Occipital lobe (tissue), 2 donors: ENCODE data around the gene AFAP1. TPM values are rescaled to one million over a fixed set of nuclear protein-coding genes. Genes with fewer than 3 reads are reported as not detected.

Source experiments
- DNase-seq: peaks from one replicate; lab custom pipeline; 2025; lab: John Stamatoyannopoulos, UW
- total RNA-seq: library from RNA; depleted of rRNA; stranded (reverse); fragments of >200 nt; gene quantifications from one replicate; pipeline ENCODE4 v1.2.3, GENCODE V29; 2014

The AFAP1 gene
- total RNA-seq, 1 donor from 2014 or later, result 62.2 TPM

DNA sequence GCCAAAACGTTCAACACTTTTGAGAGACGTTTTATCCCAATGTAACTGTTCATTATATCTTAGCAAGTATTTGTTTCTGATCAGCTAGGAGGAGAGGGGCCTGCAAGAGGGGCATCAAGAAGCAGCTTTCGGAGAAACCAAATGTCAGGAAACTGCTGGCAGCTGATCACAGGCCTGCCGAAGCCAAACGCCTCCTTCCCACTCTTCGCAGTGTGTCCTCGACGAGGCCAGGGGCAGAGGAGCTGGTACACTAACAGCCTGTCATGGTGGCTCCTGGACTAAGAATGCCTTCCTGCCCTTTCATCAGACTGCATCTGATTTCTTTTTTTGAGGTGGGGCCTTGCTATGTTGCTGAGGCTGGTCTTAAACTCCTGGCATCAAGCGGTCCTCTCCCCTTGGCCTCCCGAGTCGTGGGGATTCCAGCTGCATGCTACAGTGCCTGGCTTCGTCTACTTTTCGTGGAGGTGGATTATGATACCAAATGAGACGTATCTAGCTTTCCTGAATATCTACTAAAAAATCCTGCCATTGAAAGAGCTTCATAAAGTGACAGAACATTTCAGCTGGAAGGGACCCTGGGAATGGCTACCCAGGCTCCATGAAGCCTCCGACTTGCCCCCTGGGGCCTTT lies 134.8 kb downstream of the AFAP1 start:
- DNase-seq, result no peak

DNA sequence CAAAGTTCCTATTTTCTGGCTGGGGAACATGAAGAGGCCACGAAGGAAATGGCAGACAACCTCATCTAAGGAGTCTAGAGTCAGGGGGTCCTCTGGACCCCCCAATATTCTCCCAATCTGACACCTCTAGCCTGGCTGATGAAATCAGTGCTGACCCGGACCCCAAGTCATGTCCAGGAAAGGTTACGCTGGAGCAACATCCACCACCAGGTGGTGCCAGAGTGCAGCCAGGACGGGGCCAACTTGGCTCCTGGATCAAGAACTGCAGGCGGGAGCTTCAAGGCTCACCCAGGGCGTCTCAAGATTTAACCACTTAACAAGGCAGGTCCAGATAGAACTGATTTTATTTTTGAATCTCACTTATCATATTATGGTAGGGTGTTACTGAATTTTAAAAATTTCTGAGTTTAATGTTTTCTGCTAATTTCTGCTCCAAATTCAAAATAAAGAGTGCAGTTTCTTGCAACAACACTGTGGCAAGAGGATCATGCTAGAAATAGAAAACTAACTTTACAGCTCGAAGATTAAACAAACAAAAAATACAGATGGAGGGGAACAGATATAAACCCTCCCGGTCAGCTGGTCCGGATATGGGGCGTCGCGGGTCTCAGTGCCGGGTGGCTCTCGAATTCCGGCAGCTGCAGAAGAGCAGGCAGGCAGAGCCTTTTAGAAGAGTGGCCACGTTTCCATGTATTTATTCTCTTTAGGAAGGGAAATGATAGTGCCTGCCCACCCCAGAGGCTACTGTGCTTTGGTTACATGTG lies 135.5 kb downstream of the AFAP1 start:
- DNase-seq, result peak; percentile 50

DNA sequence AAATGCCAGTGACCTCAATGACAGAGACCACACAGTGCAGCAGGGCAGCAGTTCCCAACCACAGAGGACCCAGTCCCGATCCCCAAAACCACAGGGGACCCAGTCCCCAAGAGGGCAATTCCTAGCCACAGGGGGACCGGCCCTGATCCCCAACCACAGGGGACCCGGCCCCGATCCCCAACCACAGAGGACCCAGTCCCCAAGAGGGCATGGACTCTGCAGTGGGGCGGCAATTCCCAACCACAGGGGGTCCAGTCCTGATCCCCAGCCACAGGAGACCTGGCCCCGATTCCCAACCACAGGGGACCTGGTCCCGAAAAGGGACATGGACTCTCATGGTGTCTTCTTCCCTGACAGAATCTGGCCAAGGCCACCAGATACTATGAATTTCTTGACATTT lies 136.3 kb downstream of the AFAP1 start:
- no peak for DNase-seq

DNA sequence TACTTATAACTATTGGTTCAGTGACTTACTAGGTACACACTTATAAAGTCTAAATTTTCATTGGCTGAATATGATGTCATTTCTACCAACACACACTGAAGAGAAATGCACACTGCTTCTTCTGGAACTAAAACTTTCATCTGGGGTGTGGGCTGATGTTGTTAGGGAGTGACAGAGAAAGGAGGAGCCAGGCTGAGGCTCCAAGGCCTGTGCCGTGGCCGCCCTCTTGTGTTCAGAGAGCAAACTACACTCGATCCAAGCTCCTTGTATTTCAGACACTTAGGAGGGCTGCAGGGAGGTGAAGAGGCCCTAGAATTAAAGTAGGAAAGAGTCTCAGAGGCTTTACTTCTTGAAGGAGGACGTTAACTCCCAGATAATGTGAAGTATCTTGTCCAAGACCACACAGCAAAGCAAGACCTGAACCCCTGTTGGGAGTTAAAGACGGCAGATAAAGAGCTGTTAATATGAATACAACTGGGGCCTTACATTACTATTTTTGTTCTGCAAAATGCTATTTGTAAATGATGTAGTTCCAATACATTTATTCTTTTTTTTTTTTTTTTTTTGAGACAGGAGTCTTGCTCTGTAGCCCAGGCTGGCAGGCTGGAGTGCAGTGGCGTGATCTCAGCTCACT lies 137.5 kb downstream of the AFAP1 start:
- DNase-seq, result peak; percentile 71

DNA sequence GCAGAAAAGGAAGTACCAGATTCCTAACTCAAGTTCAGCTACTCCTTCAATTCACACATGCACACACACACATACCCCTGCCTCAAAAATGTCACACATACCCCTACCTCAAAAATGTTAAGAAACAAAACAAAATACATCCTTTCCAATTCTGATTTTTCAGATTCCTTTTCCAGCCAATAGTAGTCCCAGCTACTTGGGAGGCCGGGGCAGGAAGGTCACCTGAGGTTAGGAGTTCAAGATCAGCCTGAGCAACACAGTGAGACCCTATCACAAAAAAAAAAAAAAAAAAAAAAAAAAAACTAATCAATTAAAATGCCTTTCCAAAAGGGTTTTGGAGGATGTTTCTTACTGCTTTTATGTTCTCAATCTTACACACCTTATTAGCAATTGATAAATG lies 138.0 kb downstream of the AFAP1 start:
- DNase-seq, result no peak

DNA sequence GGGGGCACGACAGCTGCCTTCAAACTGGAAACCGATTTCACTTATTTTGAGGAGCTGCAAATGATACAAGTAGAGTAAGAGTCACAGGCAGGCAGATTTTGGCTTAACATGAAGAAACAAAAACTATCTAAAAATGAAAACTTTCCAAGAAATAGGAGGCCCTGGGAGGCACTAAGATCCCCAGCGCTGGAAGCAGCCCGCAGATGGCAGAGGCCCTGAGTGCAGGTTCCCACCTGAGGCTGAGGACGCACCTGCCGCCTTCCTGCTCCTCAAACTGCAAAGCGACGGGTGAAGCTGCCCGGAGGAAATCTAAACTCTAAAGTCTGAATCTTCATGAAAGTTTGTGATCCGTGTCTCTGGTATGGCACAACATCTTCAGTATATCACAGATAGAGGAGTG lies 138.7 kb downstream of the AFAP1 start:
- DNase-seq, result no peak

DNA sequence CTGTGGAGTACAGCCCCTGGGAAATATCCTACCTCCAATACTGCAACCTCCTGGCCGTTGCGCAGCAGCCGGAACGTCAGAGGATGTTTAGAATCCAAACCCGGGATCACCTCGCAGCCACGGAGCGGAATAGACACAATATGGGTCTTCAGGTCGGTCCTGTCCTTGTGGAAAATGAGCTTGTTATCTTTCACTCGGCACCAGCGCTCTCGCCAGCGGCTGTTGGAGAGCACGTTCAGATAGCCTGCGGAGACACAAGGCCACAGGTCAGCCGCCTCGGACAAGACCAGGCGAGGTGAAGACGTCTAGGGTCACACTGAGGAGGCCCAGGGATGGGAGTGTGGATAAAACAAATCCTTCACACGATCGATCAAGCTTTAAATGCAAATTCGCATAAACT lies 139.3 kb downstream of the AFAP1 start:
- DNase-seq, result no peak

DNA sequence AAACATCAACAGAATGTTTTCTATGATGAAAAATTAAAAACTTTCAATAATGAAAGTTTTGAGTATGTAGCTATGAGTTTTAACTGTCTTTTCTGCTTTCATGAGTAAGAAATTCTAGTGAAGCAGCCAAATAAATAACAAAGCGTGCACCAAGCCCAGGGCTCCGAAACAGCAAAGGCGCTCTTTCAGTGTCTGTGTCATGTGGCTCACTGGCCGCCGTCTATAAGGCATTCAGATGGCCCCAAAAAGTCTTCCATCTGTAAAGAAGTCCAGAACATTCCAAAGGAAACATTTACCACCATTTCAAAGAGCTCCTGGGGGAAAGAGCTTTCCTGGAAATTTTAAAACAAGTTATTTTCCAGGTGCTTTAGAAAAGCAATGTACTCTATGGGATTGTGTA lies 139.9 kb downstream of the AFAP1 start:
- DNase-seq, result no peak

DNA sequence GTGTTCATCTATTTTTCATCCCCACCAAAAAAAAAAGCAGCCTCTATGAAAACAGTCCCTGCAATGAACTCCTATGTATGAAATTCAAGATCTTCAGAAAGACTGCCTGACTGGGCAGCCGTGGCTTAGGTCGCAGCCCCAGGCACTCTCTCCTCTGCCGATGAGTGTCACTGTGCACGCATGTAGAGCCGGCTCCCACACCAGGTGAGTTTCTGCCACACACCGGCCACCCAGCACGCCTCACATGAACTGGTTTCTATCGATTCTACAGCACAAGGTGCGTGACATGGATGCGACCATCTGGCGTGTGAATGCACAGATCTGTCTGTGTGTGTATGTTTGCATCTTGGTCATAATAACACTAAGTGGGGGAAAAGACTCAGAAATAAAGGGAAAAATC lies 140.4 kb downstream of the AFAP1 start:
- DNase-seq, result no peak

DNA sequence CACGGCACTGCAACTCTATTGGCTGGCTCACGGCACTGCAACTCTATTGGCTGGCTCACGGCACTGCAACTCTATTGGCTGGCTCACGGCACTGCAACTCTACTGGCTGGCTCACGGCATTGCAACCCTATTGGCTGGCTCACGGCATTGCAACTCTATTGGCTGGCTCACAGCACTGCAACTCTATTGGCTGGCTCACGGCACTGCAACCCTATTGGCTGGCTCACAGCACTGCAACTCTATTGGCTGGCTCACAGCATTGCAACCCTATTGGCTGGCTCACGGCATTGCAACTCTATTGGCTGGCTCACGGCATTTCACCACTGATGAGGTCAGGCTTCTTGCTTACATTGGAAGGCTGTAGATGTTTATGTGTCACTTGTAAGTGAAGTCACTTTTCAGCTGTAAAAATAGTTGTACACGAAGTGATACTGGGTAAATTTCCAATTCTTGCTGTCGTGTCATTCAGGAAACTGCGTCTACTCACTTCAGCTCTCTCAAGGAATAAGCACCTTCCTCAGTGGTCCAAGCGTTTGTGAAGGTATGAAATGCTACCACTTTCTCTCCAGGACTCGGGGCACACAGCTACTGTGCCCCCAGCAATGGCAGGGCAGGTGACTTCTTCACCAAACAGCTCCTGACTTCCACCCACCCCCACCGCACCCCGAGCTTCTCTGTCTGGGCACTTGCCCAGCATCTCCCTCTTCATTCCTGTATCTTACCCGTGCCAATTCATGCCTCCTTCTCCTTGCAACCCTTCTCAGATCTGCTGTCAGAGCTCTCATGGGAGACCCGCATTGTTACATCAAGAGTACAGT lies 141.3 kb downstream of the AFAP1 start:
- no peak for DNase-seq

DNA sequence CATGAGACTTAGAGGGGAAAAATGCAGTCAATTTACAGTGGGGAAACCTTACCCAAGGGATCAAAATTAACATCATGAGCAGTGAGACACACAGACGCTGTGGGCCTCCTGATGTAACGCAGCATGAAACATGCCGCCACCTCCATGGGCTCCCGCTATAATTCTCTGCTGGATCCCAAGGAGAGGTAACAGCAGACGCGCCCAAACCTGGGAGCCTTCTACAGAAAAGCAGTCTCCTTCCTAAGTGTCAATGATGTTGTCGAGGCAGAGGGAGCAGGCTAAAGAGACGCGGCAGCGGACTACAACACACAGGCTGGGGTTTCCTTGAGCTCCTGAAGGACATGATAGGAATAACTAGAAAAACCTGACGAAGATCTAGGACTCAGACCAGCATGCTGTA lies 142.3 kb downstream of the AFAP1 start:
- DNase-seq, result no peak

DNA sequence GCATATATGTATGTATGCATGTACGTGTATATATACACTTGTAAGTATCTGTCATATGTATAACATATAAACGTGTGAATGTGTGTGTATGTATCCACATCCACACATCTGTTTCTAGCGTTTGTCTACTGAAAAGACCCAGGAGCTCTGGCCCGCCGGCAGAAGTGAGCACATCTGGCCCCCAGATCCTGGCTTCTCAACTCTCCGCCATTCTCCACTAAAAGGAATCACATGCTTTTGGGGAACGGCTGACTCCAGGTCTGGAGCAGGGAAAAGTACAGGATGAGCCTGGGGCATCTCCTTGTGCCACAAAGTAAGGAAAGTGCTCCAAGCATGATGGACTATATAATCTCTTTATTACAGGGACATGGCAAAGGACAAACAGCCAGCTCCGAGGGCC lies 143.7 kb downstream of the AFAP1 start:
- DNase-seq, result no peak

DNA sequence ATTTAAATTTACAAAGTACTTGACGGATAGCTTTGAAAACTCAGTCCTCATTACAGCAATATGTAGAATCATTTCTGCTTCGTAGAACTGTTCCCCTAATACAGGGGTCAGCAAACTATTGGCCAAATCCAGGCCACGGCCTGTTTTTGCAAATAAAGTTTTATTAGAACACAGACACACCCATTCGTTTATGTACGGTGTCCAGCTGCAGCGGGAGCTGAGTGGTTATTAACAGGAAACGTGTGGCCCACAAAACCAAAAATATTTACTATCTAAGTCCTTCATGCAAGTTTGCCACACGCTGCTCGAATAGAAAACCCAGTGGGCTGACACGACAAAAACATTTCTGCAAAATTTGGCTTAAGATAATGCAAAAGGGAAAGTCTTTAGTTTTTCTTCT lies 146.5 kb downstream of the AFAP1 start:
- no peak for DNase-seq

DNA sequence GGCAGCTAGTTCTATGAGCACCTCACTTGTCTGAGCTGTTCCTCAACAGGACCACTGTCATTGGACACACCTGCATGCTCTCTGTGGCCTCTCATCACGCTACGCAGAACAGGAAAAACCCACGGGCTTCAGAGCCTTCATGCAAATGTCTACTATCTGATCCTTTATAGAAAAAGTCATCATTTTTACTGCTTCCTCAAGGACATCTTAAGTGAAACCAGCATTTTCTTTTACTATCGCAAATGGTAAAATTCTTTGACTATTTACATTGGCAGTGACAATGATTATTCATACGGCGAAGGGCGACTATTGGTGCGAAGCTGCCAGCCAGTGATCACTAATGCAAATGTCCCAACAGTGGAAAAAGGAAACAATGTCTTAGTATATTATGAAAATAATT lies 147.0 kb downstream of the AFAP1 start:
- no peak for DNase-seq

DNA sequence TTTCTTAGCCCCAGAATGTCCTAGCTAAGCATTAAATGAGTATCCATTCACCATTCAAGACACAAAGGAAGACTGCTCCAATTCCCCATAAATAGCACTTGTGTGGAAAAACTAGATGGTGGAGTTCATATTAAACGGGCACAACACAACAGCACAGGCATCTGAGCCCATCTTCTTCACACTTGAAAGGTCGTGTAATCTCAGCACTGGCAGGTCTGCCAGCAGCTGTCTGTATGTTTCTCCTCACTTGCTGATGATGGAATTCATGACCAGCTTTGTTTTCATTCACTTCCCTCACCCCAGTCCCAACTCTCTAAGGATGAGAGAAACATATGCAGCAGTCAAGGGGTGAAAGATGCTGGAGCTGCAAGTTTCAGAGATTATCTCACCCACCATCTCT lies 148.7 kb downstream of the AFAP1 start:
- no peak for DNase-seq

DNA sequence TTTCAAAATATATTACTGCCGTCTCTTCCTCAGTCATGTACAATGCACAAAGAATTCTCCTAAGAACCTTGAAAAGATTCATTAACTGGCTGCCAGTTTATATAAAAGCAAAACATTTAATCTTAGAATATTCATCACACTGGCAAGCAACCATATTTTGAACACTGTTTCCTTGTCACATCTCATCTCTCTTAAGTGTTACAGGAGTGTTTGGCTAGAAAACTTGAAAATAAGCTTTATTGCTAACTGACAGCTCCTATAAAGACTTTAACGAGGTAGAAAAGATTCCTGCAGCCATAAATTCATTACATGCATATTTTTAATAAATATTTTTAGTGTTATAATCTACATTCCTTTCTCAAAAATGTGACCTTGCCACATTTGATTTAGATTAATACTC lies 149.6 kb downstream of the AFAP1 start:
- DNase-seq, result no peak

DNA sequence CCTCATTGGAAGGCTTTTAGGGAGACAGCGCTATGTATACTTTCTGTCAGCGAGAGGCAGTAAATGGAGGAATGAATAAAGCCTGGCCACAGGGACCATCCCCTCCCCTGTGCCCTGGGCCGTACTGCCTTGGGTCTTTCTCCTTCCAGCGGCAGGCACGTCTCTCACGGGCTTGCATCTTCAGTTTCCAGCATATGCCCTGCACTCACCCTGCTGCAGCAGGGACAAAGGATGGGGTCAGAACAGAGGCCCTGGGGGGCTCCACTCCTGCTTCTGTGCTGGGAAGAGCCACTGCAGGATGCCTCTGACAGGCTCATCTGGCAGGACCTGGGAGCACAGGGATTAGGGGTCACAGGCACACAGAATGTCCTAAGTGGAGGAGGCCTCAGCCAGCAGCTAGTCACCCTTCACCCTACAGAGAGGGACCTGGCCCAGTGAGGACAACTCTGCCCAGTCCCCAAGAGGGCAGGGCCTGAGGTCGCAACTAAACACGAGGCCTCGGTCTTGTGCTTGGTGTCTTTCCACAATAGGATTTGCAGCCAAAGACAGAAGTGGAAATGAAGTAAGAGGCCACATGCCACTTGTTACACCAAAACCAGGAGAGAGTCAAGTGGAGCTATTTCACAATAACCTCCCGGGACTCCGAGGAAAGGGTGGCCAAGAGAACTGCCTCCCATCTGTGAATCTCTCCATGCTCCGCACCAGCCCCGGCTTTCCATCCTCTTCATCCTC lies 150.8 kb downstream of the AFAP1 start:
- DNase-seq, result no peak

DNA sequence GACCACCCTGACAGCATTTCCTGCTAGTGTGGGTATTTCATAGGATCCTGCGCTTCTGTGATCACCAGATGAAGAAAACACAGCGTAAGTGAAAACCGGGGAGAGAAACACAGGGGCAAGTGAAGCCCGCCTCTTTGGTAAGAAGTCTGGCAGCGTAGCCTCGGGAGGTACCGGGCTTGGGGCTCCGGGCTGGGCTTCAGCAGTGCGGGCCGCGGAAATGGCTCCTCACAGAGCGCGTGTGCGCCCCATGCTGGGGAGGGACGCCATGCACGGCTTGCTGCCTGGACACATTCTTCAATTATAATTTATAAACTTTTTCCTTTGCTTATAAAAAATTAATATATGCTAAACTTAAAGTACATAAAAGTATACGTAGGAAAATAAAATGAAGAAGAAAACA lies 151.5 kb downstream of the AFAP1 start:
- no peak for DNase-seq

DNA sequence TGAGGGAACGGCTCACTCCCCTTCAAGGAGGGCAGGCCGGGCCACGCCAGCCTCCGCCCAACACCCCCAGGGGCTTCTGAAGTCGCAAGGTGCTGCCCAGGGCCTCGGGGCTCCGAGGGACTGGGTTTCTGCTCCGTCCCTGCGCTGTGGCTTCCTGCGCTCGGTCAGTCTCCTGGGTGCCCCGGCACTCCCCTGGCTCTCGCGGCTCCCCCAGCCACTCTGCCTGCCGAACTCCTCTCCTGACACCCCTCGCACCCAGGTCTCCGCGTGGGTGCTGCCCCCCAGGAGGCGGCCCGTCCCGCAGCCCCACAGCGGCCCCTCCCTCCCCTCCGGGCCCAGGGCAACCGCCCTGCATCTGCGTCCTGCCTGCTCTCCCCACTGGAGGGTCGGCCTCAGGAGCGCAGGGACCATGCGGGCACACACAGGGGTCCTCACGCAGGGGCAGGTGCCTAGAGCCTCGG lies 151.9 kb downstream of the AFAP1 start:
- no peak for DNase-seq

DNA sequence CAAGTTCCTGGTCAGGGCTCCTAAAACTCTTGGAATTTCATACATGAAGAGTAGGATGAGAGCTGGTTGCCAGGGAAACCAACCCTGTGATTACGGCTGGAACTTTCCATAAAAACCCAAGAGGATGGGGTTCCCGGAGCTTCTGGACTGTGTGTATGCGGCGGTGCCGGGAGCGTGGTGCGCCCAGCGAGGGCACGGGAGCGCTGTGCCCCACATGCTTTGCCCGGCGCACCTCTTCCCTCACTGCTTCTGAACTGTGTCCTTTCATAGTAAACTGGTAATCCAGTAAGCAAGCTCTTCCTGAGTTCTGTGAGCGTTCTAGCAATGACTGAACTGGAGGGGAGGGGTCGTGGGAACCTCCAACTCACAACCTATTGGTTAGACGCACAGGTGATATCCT lies 152.6 kb downstream of the AFAP1 start:
- no peak for DNase-seq

DNA sequence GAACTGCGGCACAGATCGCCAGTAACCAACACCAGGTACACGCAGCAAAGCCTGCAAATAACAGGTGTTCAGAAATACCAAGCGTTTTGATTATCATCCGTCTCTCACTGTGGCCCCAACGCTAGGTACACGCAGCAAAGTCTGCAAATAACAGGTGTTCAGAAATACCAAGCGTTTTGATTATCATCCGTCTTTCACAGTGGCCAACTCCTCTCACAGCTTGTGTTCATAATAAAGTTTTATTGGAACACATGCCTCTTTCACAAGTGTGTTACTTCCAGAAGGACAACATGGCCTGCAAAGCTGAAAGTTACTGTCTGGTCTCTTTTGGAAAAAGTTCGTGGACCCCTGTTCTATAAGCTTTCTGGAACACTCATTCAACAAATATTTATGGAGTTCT lies 153.1 kb downstream of the AFAP1 start:
- no peak for DNase-seq
